DND-41 (cell line): Measurements from ENCODE around the gene ACP5.

Experiments
- ATAC-seq: fragments of 200-7000 bp; cut with Tn5 transposase; 3 replicates; pipeline ENCODE4 v1.9.1; 2021; ENCODE audit warnings: low read depth; ENCODE audit not compliant: insufficient read depth
- DNase-seq: peaks from one replicate; pipeline ENCODE4 v3.0.0-alpha.2; 2020
- H2AFZ ChIP-seq: 2 replicates; pipeline ENCODE4 v1.6.0; 2012; ENCODE audit warnings: low read depth, low read length
- H3K27ac ChIP-seq: 2 replicates; pipeline ENCODE4 v1.5.1; 2012; ENCODE audit warnings: low read length, inconsistent platforms
- H3K27me3 ChIP-seq: fragments of 200-600 bp; sonication (generic); 2 replicates; pipeline ENCODE4 v1.6.0; 2012; ENCODE audit warnings: low read length, mild to moderate bottlenecking, inconsistent platforms; ENCODE audit not compliant: insufficient read depth, poor library complexity
- H3K36me3 ChIP-seq: 2 replicates; pipeline ENCODE4 v1.5.1; 2012; ENCODE audit warnings: low read length, inconsistent platforms; ENCODE audit not compliant: insufficient read depth
- H3K4me1 ChIP-seq: 2 replicates; pipeline ENCODE4 v1.5.1; 2012; ENCODE audit warnings: mild to moderate bottlenecking, low read length; ENCODE audit not compliant: insufficient read depth
- H3K4me2 ChIP-seq: 2 replicates; pipeline ENCODE4 v1.6.0; 2012; ENCODE audit warnings: mild to moderate bottlenecking, moderate library complexity, low read length, inconsistent platforms; ENCODE audit not compliant: insufficient read depth
- H3K4me3 ChIP-seq, 2 experiments: fragments of 200-600 bp in 1 of 2; shearing (Covaris generic) in 1 of 2; 2 replicates each; pipeline ENCODE4 v1.5.1; 2012 to 2016; ENCODE audit warnings: inconsistent platforms in 2 of 2, low read length in 2 of 2, mild to moderate bottlenecking in 2 of 2, low read depth in 1 of 2, moderate library complexity in 1 of 2
- H3K79me2 ChIP-seq: 2 replicates; pipeline ENCODE4 v1.6.0; 2012; ENCODE audit warnings: low read length, inconsistent platforms; ENCODE audit not compliant: insufficient read depth
- H3K9ac ChIP-seq: 2 replicates; pipeline ENCODE4 v1.6.0; 2012; ENCODE audit warnings: low read depth, mild to moderate bottlenecking, inconsistent platforms, low read length, moderate library complexity
- H3K9me3 ChIP-seq: 2 replicates; pipeline ENCODE4 v1.5.1; 2012; ENCODE audit warnings: low read length, moderate library complexity, mild to moderate bottlenecking, inconsistent platforms; ENCODE audit not compliant: insufficient read depth, severe bottlenecking
- H4K20me1 ChIP-seq: 2 replicates; pipeline ENCODE4 v1.6.0; 2012; ENCODE audit warnings: low read length; ENCODE audit not compliant: insufficient read depth
- CTCF ChIP-seq: IDR thresholded peaks from 2 replicates; pipeline ENCODE4 v1.5.1; 2012; ENCODE audit warnings: borderline replicate concordance, low read length, moderate library complexity, mild to moderate bottlenecking; ENCODE audit not compliant: poor library complexity, severe bottlenecking; ENCODE audit errors: extremely low read depth
- EZH2 ChIP-seq: IDR thresholded peaks from 3 replicates; pipeline ENCODE4 v1.6.1; 2012; ENCODE audit warnings: borderline replicate concordance, low read depth, mild to moderate bottlenecking, moderate library complexity, low read length, inconsistent platforms; ENCODE audit not compliant: severe bottlenecking

The ACP5 gene

DNA sequence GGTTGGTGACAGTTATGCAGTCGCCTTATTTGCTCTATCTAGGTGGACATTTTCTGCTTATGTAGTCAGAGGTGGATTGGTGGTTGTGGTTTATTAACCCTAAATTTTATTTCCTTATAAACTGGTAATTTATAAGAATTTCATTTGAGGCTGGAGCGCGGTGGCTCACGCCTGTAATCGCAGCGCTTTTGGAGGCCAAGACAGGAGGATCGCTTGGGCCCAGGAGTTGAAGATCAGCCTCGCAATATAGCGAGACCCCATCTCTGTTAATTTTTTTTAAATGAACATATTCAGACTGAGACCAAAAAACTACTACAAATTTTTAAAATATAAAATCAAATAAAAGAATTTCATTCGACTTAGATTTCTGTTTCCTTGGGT lies 20.6 kb upstream of the ACP5 start:
- peak overlapping the region; percentile 87 for H3K9ac ChIP-seq
- no peaks in the 10 kb centered on the region for H3K9me3 ChIP-seq
- peak overlapping the region; percentile 98 for H3K27ac ChIP-seq
- peaks cover 14% of the 10 kb centered on the region for H4K20me1 ChIP-seq
- H3K4me1 ChIP-seq = peaks cover 27% of the 10 kb centered on the region
- H3K36me3 ChIP-seq = peaks cover 22% of the 10 kb centered on the region
- TF ChIP-seq EZH2 (no peak), CTCF (no peak)
- ATAC-seq = no peak; the same call in 2 of the 3 replicates
- H2AFZ ChIP-seq = peak overlapping the region; percentile 92
- H3K4me2 ChIP-seq = peak overlapping the region; percentile 78
- no peaks in the 10 kb centered on the region for H3K27me3 ChIP-seq
- DNase-seq = no peak
- H3K4me3 ChIP-seq = peak overlapping the region; percentile 86 to 87
- H3K79me2 ChIP-seq = peaks cover 55% of the 10 kb centered on the region

DNA sequence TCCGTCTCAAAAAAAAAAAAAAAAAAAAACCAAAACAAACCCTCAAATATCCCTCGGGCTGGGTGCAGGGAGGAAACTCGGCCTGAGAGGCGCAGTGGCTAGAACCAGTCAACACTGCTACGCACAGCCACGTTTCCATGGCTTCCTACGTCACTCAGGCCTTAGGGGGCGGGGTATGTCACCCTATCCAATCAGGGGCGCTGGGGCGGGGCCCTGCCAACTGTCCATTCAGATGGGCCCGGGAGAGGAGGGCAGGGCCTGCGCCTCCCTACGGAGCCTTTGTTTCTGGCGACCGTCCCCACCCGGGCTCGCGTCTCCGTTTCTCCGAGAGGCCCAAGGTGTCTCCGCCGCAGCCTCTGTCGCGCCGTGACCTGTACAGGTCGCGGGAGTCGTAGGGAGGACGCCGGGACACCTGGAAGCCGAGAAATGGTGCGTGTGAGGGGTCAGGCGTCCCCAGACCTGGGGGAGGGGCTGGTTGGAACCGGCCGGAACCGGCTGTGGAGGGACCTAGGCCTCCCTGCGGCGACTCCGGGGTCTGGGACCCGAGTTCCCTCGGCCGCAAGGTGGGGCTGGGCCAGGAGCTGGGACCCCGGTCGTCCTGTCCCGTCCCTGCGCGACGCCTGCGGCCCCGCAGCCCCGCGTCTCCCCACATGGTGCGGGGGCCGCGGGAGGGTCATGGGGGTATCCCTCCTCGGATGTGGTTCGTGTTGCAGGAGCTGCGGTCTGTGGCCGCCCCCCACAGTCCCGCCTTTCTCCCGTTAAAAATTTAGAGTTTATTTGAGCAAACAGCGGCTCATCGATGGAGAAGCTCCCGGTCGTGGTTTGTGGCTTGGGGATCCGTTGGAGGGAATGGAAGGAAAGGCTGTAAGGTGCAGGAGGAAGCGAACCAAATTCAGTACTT lies 20.0 kb upstream of the ACP5 start, which contains the start of gene ZNF627:
ZNF627 (plus strand) TSS at position 282 of the 901 bp plus-strand sequence; CDS start at position 427, 145 bp downstream.
- Histone ChIP-seq H3K4me1 (peaks cover 27% of the 10 kb centered on the region), H4K20me1 (peaks cover 14% of the 10 kb centered on the region), H3K27ac (peak within 1 kb of the TSS; percentile 98), H3K4me3 (peak within 1 kb of the TSS; percentile 86 to 87), H3K4me2 (peak within 1 kb of the TSS; percentile 78), H3K27me3 (no peaks in the 10 kb centered on the region), H3K79me2 (peaks cover 49% of the 10 kb centered on the region), H3K36me3 (peaks cover 17% of the 10 kb centered on the region), H3K9ac (peak within 1 kb of the TSS; percentile 87), H3K9me3 (no peaks in the 10 kb centered on the region), H2AFZ (peak within 1 kb of the TSS; percentile 92)
- DNase-seq (peak; percentile 99), ATAC-seq (peak; percentile 97)
- TF ChIP-seq CTCF (peak; percentile 35), EZH2 (no peak)

DNA sequence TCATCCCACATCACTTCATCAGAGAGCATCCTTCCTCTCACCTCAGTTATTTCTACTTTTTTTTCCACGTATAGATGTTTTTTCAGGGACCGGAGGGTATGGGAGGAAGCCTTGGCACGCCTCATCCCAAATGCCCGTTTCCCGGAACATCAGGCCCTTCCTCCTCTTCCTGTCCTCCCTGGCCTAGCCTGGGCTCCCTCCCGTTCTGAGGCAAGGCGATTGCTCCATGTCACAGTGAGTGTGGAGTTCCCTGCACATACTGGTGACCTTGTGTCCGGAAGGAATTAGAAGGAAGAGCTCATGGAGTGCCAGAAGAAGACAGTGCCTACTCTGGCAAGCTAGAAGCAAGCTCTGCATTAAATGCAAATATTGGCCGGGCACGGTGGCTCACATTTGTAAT lies 18.7 kb upstream of the ACP5 start:
- H3K4me3 ChIP-seq = no peak overlapping the region
- TF ChIP-seq EZH2 (no peak), CTCF (no peak)
- no peaks in the 10 kb centered on the region for H3K9me3 ChIP-seq
- H3K27ac ChIP-seq = peak overlapping the region; percentile 57; the same call in 1 of the 2 replicates
- no peak overlapping the region for H3K9ac ChIP-seq
- H3K36me3 ChIP-seq = peaks cover 12% of the 10 kb centered on the region
- H3K4me2 ChIP-seq = no peak overlapping the region
- no peaks in the 10 kb centered on the region for H3K27me3 ChIP-seq
- H3K4me1 ChIP-seq = peaks cover 27% of the 10 kb centered on the region
- peaks cover 38% of the 10 kb centered on the region for H3K79me2 ChIP-seq
- no peak for DNase-seq
- no peak for ATAC-seq
- H2AFZ ChIP-seq = no peak overlapping the region
- peaks cover 14% of the 10 kb centered on the region for H4K20me1 ChIP-seq
